OCI-M1 (cell line): ENCODE results near the gene LMTK3.
"Not testable (repeated sequence)": the region's sequence is repeated elsewhere in the genome, so short reads cannot be mapped to it uniquely, and the experiment has no call there.

Source experiments
- DNase-seq: peaks from one replicate; lab custom pipeline; 2025; lab: John Stamatoyannopoulos, UW

The LMTK3 gene

GRCh38 chr19:48488478-48488877 is 23.2 kb downstream of the LMTK3 start:
- not testable (repeated sequence) for DNase-seq

GRCh38 chr19:48487948-48488347 is 23.7 kb downstream of the LMTK3 start:
- DNase-seq: no peak

GRCh38 chr19:48487544-48487943 is 24.1 kb downstream of the LMTK3 start:
- no peak for DNase-seq

- DNase-seq: not testable (repeated sequence)
Observed at GRCh38 chr19:48486706-48487105, 24.9 kb downstream of the LMTK3 start.

- no peak for DNase-seq
Observed at GRCh38 chr19:48484931-48485612, 26.6 kb downstream of the LMTK3 start.

- DNase-seq: no peak
Observed at GRCh38 chr19:48484247-48484893, 27.3 kb downstream of the LMTK3 start.

GRCh38 chr19:48483301-48483700 is 28.3 kb downstream of the LMTK3 start:
- no peak for DNase-seq

GRCh38 chr19:48481846-48482639 is 29.6 kb downstream of the LMTK3 start:
- DNase-seq: no peak

- no peak for DNase-seq
Observed at GRCh38 chr19:48480558-48481500, 30.8 kb downstream of the LMTK3 start.

- no peak for DNase-seq
Observed at GRCh38 chr19:48480183-48480557, 31.5 kb downstream of the LMTK3 start.

GRCh38 chr19:48479686-48480085 is 31.9 kb downstream of the LMTK3 start:
- DNase-seq: no peak

GRCh38 chr19:48478339-48479256 is 33.0 kb downstream of the LMTK3 start:
- DNase-seq: no peak

- DNase-seq: no peak
Observed at GRCh38 chr19:48477698-48478338, 33.8 kb downstream of the LMTK3 start.

- DNase-seq: no peak
Observed at GRCh38 chr19:48477067-48477685, 34.5 kb downstream of the LMTK3 start.

GRCh38 chr19:48476176-48476575 is 35.5 kb downstream of the LMTK3 start:
- no peak for DNase-seq

- no peak for DNase-seq
Observed at GRCh38 chr19:48475369-48476068, 36.1 kb downstream of the LMTK3 start.

- DNase-seq: no peak
Observed at GRCh38 chr19:48474084-48474592, 37.5 kb downstream of the LMTK3 start.

- DNase-seq: no peak
Observed at GRCh38 chr19:48473161-48473966, 38.3 kb downstream of the LMTK3 start.
